ENCODE results near the gene ZSCAN16. TPM values are rescaled to one million over a fixed set of nuclear protein-coding genes. Genes with fewer than 3 reads are reported as not detected.

The ZSCAN16 gene
- total and polyA plus RNA-seq, 10 of the 15 experiments (the other 5 are each of a cell fraction or from before 2014, with no cell fraction given): 4.6 to 13.8 (median 10.3) TPM

DNA sequence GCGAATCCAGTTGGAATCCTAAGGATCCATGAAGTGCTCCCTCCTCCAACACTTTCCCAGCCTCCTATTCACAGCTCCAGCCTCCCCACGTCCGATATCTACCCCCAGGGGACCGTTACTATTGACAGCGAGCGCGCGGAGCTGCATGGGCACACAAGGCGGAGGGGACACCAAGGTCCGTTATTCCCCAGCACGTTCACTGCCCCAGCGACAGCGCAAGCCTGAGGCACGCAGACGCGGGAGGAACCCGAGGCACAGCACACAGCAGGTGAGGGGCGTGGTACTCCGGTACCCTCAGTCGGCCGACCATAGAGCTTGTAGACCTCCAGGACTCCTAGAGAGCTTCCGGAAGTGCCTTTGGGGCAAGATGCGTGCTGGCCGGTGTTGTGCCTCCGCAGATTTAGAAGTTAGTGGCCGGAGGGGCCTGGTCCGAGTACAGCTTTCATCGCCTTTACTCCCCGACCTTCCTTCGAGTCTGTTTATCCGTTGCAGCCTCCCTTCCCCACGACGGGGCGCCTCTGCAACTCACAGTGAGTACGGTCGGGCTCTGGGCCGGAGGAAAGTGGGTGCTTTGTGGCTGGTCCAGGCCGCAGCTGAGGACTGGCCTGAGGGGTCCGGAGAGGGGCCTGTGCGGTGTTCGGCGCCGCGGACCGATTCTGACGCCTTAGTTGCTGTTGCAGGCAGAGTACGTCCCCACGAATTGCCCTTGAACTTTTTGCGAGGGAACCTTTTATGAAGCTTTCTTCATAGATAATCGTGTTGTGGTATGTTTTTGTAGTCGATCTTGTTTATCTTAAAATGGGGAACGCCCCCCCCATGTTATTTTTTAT lies 17.3 kb downstream of the ZSCAN16 start, which contains the start of gene ZKSCAN8 (continued):
- TF ChIP-seq, protein P1, sequence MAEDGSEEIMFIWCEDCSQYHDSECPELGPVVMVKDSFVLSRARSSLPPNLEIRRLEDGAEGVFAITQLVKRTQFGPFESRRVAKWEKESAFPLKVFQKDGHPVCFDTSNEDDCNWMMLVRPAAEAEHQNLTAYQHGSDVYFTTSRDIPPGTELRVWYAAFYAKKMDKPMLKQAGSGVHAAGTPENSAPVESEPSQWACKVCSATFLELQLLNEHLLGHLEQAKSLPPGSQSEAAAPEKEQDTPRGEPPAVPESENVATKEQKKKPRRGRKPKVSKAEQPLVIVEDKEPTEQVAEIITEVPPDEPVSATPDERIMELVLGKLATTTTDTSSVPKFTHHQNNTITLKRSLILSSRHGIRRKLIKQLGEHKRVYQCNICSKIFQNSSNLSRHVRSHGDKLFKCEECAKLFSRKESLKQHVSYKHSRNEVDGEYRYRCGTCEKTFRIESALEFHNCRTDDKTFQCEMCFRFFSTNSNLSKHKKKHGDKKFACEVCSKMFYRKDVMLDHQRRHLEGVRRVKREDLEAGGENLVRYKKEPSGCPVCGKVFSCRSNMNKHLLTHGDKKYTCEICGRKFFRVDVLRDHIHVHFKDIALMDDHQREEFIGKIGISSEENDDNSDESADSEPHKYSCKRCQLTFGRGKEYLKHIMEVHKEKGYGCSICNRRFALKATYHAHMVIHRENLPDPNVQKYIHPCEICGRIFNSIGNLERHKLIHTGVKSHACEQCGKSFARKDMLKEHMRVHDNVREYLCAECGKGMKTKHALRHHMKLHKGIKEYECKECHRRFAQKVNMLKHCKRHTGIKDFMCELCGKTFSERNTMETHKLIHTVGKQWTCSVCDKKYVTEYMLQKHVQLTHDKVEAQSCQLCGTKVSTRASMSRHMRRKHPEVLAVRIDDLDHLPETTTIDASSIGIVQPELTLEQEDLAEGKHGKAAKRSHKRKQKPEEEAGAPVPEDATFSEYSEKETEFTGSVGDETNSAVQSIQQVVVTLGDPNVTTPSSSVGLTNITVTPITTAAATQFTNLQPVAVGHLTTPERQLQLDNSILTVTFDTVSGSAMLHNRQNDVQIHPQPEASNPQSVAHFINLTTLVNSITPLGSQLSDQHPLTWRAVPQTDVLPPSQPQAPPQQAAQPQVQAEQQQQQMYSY (CRISPR knock-in tag; IDR thresholded peaks at IDR 0.05): no peak
- TF ChIP-seq JUNB (IDR thresholded peaks at IDR 0.05) (no peak), MYB (IDR thresholded peaks at IDR 0.05; ENCODE audit: borderline replicate concordance, low read depth, low read length) (no peak), GABPA (IDR thresholded peaks at IDR 0.05; ENCODE audit: low read depth) (peak; percentile 93), KDM1A (IDR thresholded peaks at IDR 0.05; ENCODE audit: borderline replicate concordance) (no peak), POLR2A (IDR thresholded peaks at IDR 0.05; ENCODE audit: low read depth, low read length) (peak; percentile 91), ATF7 (IDR thresholded peaks at IDR 0.05; ENCODE audit: low read depth) (no peak), EGR1 (IDR thresholded peaks at IDR 0.05; ENCODE audit: borderline replicate concordance in 1 of 2, low read depth in 2 of 2, low read length in 2 of 2) (peak in 1 of 2 experiments; percentile 71; a peak in 2 of 3 replicates), IRF4 (IDR thresholded peaks at IDR 0.05; ENCODE audit: low read depth, low read length) (no peak), MEF2B (IDR thresholded peaks at IDR 0.05; ENCODE audit: partially characterized antibody, poor library complexity, severe bottlenecking) (peak; percentile 82)
- TF ChIP-seq, protein P2, sequence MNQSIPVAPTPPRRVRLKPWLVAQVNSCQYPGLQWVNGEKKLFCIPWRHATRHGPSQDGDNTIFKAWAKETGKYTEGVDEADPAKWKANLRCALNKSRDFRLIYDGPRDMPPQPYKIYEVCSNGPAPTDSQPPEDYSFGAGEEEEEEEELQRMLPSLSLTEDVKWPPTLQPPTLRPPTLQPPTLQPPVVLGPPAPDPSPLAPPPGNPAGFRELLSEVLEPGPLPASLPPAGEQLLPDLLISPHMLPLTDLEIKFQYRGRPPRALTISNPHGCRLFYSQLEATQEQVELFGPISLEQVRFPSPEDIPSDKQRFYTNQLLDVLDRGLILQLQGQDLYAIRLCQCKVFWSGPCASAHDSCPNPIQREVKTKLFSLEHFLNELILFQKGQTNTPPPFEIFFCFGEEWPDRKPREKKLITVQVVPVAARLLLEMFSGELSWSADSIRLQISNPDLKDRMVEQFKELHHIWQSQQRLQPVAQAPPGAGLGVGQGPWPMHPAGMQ (IDR thresholded peaks at IDR 0.05; ENCODE audit: borderline replicate concordance): no peak
- TF ChIP-seq, protein P3, sequence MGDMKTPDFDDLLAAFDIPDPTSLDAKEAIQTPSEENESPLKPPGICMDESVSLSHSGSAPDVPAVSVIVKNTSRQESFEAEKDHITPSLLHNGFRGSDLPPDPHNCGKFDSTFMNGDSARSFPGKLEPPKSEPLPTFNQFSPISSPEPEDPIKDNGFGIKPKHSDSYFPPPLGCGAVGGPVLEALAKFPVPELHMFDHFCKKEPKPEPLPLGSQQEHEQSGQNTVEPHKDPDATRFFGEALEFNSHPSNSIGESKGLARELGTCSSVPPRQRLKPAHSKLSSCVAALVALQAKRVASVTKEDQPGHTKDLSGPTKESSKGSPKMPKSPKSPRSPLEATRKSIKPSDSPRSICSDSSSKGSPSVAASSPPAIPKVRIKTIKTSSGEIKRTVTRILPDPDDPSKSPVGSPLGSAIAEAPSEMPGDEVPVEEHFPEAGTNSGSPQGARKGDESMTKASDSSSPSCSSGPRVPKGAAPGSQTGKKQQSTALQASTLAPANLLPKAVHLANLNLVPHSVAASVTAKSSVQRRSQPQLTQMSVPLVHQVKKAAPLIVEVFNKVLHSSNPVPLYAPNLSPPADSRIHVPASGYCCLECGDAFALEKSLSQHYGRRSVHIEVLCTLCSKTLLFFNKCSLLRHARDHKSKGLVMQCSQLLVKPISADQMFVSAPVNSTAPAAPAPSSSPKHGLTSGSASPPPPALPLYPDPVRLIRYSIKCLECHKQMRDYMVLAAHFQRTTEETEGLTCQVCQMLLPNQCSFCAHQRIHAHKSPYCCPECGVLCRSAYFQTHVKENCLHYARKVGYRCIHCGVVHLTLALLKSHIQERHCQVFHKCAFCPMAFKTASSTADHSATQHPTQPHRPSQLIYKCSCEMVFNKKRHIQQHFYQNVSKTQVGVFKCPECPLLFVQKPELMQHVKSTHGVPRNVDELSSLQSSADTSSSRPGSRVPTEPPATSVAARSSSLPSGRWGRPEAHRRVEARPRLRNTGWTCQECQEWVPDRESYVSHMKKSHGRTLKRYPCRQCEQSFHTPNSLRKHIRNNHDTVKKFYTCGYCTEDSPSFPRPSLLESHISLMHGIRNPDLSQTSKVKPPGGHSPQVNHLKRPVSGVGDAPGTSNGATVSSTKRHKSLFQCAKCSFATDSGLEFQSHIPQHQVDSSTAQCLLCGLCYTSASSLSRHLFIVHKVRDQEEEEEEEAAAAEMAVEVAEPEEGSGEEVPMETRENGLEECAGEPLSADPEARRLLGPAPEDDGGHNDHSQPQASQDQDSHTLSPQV (IDR thresholded peaks at IDR 0.05): no peak
- TF ChIP-seq, protein P4, sequence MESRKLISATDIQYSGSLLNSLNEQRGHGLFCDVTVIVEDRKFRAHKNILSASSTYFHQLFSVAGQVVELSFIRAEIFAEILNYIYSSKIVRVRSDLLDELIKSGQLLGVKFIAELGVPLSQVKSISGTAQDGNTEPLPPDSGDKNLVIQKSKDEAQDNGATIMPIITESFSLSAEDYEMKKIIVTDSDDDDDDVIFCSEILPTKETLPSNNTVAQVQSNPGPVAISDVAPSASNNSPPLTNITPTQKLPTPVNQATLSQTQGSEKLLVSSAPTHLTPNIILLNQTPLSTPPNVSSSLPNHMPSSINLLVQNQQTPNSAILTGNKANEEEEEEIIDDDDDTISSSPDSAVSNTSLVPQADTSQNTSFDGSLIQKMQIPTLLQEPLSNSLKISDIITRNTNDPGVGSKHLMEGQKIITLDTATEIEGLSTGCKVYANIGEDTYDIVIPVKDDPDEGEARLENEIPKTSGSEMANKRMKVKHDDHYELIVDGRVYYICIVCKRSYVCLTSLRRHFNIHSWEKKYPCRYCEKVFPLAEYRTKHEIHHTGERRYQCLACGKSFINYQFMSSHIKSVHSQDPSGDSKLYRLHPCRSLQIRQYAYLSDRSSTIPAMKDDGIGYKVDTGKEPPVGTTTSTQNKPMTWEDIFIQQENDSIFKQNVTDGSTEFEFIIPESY (IDR thresholded peaks at IDR 0.05): no peak
- TF ChIP-seq, protein P5, sequence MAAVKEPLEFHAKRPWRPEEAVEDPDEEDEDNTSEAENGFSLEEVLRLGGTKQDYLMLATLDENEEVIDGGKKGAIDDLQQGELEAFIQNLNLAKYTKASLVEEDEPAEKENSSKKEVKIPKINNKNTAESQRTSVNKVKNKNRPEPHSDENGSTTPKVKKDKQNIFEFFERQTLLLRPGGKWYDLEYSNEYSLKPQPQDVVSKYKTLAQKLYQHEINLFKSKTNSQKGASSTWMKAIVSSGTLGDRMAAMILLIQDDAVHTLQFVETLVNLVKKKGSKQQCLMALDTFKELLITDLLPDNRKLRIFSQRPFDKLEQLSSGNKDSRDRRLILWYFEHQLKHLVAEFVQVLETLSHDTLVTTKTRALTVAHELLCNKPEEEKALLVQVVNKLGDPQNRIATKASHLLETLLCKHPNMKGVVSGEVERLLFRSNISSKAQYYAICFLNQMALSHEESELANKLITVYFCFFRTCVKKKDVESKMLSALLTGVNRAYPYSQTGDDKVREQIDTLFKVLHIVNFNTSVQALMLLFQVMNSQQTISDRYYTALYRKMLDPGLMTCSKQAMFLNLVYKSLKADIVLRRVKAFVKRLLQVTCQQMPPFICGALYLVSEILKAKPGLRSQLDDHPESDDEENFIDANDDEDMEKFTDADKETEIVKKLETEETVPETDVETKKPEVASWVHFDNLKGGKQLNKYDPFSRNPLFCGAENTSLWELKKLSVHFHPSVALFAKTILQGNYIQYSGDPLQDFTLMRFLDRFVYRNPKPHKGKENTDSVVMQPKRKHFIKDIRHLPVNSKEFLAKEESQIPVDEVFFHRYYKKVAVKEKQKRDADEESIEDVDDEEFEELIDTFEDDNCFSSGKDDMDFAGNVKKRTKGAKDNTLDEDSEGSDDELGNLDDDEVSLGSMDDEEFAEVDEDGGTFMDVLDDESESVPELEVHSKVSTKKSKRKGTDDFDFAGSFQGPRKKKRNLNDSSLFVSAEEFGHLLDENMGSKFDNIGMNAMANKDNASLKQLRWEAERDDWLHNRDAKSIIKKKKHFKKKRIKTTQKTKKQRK (IDR thresholded peaks at IDR 0.05; ENCODE audit: low read depth, low read length): no peak

Data from GM12878 (cell line).